Activated naive CD4-positive, alpha-beta T cell treated with anti-CD3 and anti-CD28 coated beads, Interleukin-2, amount 50 U/mL, for 16 hours (primary cell): ENCODE measurements around the gene EFCAB6.
A peak's percentile ranks its signal among the peaks of the same experiment; 100 is the strongest.

Source experiments
- DNase-seq: peaks from one replicate; pipeline ENCODE4 v3.0.0-alpha.2; 2020

The EFCAB6 gene, protein sequence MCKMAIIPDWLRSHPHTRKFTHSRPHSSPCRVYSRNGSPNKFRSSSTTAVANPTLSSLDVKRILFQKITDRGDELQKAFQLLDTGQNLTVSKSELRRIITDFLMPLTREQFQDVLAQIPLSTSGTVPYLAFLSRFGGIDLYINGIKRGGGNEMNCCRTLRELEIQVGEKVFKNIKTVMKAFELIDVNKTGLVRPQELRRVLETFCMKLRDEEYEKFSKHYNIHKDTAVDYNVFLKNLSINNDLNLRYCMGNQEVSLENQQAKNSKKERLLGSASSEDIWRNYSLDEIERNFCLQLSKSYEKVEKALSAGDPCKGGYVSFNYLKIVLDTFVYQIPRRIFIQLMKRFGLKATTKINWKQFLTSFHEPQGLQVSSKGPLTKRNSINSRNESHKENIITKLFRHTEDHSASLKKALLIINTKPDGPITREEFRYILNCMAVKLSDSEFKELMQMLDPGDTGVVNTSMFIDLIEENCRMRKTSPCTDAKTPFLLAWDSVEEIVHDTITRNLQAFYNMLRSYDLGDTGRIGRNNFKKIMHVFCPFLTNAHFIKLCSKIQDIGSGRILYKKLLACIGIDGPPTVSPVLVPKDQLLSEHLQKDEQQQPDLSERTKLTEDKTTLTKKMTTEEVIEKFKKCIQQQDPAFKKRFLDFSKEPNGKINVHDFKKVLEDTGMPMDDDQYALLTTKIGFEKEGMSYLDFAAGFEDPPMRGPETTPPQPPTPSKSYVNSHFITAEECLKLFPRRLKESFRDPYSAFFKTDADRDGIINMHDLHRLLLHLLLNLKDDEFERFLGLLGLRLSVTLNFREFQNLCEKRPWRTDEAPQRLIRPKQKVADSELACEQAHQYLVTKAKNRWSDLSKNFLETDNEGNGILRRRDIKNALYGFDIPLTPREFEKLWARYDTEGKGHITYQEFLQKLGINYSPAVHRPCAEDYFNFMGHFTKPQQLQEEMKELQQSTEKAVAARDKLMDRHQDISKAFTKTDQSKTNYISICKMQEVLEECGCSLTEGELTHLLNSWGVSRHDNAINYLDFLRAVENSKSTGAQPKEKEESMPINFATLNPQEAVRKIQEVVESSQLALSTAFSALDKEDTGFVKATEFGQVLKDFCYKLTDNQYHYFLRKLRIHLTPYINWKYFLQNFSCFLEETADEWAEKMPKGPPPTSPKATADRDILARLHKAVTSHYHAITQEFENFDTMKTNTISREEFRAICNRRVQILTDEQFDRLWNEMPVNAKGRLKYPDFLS (N-terminal part only)

GRCh38 chr22:43812149-43812842 lies at the start of gene EFCAB6:
Gene EFCAB6, minus strand, starts transcription at chr22:43812305. Its CDS starts 29,987 bp downstream, at chr22:43782318.
- DNase-seq: peak; percentile 90

- no peak for DNase-seq
Observed at GRCh38 chr22:43861529-43861928, 49.4 kb upstream of the EFCAB6 start.

DNA sequence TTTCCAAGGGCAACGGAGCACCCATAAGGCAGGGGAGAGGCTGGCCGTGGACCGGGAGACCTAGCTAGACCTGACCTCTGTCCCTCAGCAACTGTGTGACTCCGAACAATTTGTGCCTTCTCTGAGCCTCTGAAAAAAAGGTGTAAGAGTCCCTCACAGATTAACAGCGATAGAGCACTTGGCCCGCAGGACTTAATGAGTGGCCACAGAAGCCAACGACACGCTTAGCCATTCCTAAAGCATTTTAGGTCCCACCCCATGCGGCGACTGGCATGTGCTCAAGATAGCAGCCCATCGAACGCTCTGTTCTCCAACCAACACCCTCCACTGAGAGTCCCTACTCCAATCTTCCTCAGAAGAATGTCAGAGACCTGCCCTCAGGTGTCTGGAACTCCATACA lies 48.7 kb upstream of the EFCAB6 start:
- DNase-seq: no peak

DNA sequence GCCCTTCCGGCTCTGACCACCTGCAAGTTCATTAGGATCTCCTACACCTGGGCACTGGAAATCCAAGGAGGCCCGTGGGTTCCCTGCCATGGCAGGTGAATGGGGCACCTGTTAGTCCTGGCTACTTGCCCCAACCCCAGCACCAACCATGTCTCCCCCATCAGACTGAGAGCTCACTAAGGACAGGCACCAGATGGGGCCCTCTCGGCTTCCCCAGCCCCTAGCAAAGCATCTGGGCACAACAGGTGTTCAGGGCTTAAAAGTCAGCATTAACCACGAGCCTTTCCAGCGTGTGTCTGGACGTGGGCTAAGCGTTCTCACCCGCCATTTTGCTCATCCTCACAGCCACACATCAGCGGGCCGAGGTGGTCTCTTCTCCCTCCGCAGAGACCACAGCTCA lies 48.0 kb upstream of the EFCAB6 start:
- no peak for DNase-seq

DNA sequence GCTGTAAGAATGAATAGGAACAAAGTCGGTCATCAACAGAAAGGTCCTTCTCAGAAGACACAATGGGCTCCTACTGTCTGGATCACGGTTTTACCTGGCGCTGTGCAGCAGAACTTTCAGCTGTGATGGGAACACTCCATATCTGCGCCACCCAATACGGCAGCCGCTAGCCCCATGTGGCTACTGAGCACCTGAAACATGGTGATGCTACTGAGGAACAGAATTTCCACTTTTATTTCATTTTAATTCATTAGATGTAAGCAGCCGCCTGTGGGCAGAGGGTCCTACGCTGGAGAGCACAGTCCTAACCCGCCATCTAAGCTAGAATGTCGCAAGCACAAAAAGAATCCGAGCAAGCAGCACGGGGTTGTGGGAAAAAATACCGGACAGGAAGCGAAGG lies 47.5 kb upstream of the EFCAB6 start:
- DNase-seq: no peak

DNA sequence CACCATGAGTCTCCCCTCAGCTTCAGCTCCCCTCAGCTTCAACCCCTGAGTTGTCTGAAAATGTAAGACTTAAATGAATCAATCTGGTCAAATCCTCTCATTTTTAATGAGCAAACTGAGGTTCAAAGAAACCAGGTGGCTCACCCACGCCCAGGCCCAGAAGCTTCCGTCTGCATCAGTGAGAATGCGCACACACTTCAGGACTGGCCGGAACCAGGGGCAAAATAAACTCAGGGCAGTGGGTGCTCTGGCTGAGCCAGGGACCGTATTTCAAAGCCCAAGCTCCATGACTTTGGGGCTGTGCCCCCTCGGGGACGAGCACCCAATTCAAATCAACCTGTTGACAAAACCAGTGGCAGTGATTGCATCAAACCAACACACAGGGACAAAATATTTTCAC lies 47.1 kb upstream of the EFCAB6 start:
- DNase-seq: no peak

DNA sequence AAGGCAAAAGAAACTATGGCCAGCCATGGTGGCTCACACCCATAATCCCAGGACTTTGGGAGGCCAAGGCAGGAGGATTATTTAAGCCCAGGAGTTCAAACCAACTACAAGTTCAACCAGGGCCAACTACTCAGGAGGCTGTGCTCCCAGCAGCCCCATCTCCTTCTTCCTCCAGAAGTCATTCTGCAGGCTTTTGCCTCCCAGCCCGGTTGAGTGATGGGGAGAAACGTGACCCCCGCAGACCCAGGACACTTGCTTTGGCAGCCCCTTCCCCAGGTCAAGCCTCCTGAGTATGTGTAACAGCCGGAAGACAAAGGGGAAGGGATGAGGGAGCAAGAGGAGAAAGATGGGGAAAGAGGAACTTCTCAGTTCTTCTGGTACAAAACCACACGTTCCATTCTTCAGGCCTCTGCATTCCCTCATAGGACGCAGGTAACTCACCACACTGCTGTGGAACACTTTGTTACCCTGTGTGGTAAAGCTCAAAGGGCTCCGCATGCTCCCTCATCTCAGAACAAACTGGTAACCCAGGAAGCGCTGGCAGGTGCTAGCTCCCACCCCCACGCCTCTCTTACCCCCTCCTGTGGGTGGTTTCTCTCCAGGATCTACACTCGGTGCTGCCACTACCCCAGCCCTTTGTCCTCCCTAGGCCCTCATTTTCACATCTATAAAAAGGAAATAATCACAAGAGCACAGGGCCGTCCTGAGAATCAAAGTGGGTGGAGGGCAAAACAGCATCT lies 46.2 kb upstream of the EFCAB6 start:
- DNase-seq: no peak

- DNase-seq: no peak
Observed at GRCh38 chr22:43857367-43857766, 45.3 kb upstream of the EFCAB6 start.

DNA sequence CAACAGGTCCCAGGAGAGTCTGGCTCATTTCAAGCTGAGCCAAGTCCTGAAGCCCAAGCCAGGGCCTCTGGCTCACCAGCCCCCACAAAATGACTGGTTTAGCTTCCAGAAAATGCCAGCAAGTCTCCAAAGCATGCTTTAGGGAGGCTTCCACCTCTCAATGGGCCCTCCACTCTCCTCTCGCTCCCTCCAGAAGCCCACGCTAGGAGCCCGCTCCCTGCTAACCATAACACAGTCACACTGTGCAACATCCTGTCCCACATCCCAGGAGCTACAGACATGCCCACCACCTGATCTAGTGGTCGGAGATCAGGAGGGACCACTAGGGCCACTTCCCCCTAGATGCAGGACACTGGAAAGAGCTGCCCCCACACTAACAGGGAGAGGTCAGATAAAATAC lies 43.3 kb upstream of the EFCAB6 start:
- no peak for DNase-seq

GRCh38 chr22:43854786-43855271 lies 42.7 kb upstream of the EFCAB6 start:
- no peak for DNase-seq

GRCh38 chr22:43854121-43854785 lies 42.1 kb upstream of the EFCAB6 start:
- DNase-seq: no peak

DNA sequence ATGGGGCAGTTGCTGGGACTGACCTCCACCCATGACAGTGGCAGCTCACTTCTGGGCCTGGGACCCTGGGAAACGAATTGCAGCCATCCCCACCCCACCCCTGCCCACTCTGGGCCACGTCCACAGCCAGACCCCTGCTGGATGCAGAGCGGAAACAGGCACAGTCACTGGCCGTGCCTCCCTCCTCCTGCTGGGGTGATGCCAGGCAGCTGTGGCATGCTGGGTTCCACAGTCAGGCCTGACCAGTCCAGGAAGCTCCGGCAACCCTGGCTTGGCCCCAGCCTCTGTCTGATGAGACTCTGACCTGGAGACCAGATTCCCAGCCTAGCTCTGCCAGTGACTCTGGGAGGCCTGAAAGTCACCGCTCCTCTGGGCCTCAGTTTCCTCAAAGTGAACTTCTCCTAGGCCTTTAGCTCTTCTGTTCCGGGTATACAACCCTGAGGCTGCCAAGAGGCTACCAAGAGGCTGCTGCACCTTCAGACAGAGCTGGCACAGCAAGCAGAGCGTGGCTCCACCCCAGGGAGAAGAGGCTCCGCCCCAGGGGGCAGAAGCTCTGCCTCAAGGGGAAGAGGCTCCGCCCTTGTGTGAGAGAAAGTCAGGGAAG lies 41.3 kb upstream of the EFCAB6 start:
- DNase-seq: no peak

- no peak for DNase-seq
Observed at GRCh38 chr22:43852573-43853327, 40.6 kb upstream of the EFCAB6 start.

DNA sequence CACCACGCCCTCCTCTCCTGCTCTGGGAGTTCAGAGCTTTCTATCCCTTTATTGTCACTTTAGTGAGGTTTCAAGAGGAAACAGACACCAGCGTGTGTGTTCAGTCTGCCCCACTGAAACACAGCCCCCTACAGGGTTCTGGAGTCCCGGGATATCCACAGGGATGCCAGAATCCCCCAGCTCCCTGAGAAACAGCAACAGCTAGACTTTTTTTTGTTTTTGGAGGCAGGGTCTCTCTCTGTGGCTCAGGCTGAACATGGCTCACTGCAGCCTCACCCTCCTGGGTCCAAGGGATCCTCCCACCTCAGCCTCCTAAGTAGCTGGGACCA lies 39.8 kb upstream of the EFCAB6 start:
- DNase-seq: no peak

DNA sequence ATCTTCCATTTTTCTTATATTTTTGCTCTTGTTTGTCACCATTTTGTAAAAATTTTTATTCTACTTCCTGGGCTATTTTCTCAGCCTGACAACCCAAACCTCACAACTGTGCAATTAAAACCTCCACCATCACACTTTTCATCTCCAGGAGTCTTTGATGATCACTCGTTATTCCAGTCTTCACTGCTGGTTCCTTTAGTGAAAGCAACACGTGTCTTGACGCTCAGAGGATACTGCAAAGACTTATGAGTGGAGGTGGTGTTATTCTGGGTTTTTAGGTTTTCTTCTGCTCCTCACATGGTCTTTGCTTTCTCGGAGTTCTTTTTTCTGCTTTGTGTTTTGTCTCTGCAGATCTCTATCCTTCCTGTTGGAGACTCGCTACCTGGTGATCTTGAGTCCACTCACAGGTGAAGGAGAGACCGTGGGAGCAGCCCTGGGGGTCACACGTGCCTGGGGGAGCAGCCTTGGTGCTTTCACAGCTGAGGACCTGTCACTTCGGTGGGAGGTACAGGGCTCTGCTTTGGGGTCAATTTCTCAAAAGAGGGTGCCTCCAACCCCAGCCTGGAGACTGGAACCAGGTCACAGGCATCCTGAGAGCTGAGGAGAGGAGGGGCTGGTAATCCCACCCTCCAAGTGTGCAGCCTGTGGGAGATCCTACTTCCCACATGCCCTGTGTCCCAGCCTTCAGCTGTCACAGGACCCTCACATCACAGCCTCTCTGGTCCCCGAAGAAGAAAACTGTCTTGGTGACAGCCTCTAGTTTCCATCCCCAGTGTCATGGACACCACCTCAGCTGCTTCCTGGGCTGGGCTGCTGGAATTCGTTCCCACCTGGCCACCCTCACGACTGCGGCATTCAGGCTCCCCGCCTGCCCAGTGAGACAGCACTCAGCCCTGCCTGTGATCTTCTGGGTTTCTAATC lies 39.2 kb upstream of the EFCAB6 start:
- no peak for DNase-seq

DNA sequence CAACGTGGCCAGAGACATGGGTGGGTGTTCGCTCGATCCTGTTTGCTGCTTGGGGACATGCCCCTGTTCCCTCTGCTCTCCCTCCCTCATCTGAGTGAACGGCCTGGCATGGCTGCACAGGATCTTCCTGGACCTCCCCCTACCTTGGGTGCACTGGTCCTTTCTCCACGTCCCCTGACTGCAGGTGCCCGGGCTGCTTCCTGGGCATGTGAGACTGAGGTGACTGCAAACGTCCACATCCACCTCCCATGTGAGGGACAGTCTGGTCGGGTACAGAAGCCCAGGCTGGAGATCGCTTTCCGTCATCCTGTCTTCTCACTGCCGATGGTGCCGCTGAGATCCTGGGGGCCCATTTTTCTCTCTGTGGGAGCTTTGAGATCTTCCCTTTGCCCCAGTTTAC lies 38.4 kb upstream of the EFCAB6 start:
- DNase-seq: no peak

DNA sequence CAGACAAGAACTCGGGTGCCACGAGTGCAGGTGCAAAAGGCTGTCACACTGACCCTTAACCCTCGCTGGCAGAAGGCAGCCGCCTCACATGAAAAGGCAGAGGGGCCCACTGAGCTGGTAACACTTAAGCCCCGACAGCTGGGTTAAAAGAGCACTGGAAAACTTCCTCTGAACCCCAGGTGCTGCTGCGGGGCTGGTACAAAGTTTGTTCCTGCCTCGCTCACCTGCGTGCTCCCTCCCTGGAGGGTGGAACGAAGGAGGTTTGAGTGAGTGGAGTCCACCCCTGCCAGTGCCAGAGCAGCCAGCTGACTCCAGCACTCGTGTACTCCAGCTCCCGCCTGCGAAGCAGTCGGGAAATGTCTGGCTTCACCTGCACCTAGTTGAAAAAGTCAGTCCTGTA lies 37.6 kb upstream of the EFCAB6 start:
- no peak for DNase-seq

DNA sequence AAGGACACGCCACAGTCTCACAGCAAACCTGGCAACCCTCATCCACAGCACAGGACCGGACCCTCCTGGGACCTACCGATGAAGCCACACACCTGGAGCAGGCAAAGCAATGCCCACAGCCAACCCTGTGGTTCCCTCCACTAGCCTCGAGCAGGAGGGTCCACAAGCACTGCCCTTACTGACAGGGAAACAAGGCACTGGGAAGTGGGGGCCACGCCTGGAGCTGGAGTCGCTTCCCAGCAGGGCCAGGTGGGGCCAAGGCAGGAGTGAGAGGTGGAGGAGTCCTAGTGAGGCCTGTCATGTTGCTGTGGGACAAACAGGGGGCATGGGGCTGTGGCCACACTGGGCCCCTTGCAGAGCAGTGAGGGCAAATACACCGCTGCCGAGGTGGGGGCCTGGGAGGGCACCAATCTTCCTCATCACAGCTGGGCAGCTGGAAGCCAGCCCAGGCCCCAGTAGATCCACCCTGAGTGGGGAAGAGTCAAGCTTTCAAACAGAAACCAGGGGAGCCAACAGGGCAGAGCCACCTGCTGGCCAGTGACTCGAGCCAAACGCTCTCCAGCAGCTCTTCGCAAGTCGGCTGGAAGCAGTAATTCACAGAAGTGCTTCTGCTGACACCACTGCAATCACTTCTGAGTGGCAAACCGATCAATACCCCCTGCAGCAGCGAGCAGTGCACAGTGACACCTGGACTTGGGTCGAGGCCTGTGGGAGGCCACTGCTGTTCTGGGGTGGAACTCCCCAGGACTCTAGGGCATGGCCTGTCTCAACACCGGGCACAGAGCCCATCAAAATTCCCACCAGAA lies 36.5 kb upstream of the EFCAB6 start:
- no peak for DNase-seq
